Neuronal stem cell (in vitro differentiated cells): ENCODE measurements around the gene IFFO2.

Experiments used
- DNase-seq: peaks from one replicate; pipeline ENCODE4 v3.0.0-alpha.2; 2013; ENCODE audit warnings: low spot score
- H2AFZ ChIP-seq: one replicate; pipeline ENCODE4 v1.6.1; 2013; ENCODE audit warnings: mild to moderate bottlenecking, low read length, inconsistent platforms
- H2AK5ac ChIP-seq: 2 replicates; pipeline ENCODE4 v1.6.1; 2013; ENCODE audit warnings: low read depth, mild to moderate bottlenecking, inconsistent platforms, low read length, moderate library complexity, mixed read lengths
- H2BK120ac ChIP-seq: 2 replicates; pipeline ENCODE4 v1.6.1; 2013; ENCODE audit warnings: low read depth, mild to moderate bottlenecking, inconsistent platforms, low read length, moderate library complexity, mixed read lengths
- H2BK12ac ChIP-seq: one replicate; pipeline ENCODE4 v1.6.1; 2013; ENCODE audit warnings: low read length, inconsistent platforms
- H2BK15ac ChIP-seq: 2 replicates; pipeline ENCODE4 v1.6.1; 2013; ENCODE audit warnings: mild to moderate bottlenecking, low read length, inconsistent platforms, mixed read lengths
- H2BK5ac ChIP-seq: one replicate; pipeline ENCODE4 v1.6.1; 2013; ENCODE audit warnings: inconsistent platforms, mild to moderate bottlenecking, low read length, moderate library complexity
- H3K14ac ChIP-seq: one replicate; pipeline ENCODE4 v1.6.1; 2013; ENCODE audit warnings: low read length, inconsistent platforms
- H3K18ac ChIP-seq: 2 replicates; pipeline ENCODE4 v1.6.1; 2013; ENCODE audit warnings: low read length, inconsistent platforms
- H3K23ac ChIP-seq: 2 replicates; pipeline ENCODE4 v1.6.1; 2013; ENCODE audit warnings: low read depth, mild to moderate bottlenecking, mixed read lengths, low read length, inconsistent platforms; ENCODE audit not compliant: poor library complexity
- H3K27ac ChIP-seq: replicated peaks from 3 replicates; pipeline ENCODE4 v1.5.1; 2013; ENCODE audit warnings: low read length, inconsistent platforms
- H3K27me3 ChIP-seq, 3 experiments: 2 replicates each; pipeline ENCODE4 v1.6.1; 2013; ENCODE audit warnings: low read length in 3 of 3, mild to moderate bottlenecking in 2 of 3, inconsistent platforms in 1 of 3, low read depth in 1 of 3, mixed read lengths in 1 of 3, moderate library complexity in 1 of 3; ENCODE audit not compliant: control insufficient read depth in 3 of 3, insufficient read depth in 3 of 3
- H3K36me3 ChIP-seq, 2 donors: replicated peaks in 1 of 2; 2 replicates each; pipeline ENCODE4 v1.6.1; 2013; ENCODE audit warnings: low read length in 2 of 2; ENCODE audit not compliant: control insufficient read depth in 2 of 2, insufficient read depth in 2 of 2
- H3K4ac ChIP-seq: 2 replicates; pipeline ENCODE4 v1.6.1; 2013; ENCODE audit warnings: inconsistent platforms, mild to moderate bottlenecking, low read length, moderate library complexity
- H3K4me1 ChIP-seq, 2 donors: 1 replicate in 1 of 2; 2 replicates in 1 of 2; pipeline ENCODE4 v1.6.1; 2013; ENCODE audit warnings: low read length in 2 of 2, low read depth in 1 of 2; ENCODE audit not compliant: control insufficient read depth in 2 of 2, insufficient read depth in 1 of 2
- H3K4me2 ChIP-seq: one replicate; pipeline ENCODE4 v1.6.1; 2013; ENCODE audit warnings: mild to moderate bottlenecking, low read length, inconsistent platforms; ENCODE audit not compliant: insufficient read depth, poor library complexity, severe bottlenecking
- H3K4me3 ChIP-seq, 2 donors: 2 replicates each; pipeline ENCODE4 v1.5.1; 2013; ENCODE audit warnings: low read length in 2 of 2, mild to moderate bottlenecking in 2 of 2, inconsistent platforms in 1 of 2, moderate library complexity in 1 of 2
- H3K79me1 ChIP-seq: one replicate; pipeline ENCODE4 v1.6.1; 2013; ENCODE audit warnings: low read depth, mild to moderate bottlenecking, inconsistent platforms, low read length, moderate library complexity
- H3K9ac ChIP-seq: one replicate; pipeline ENCODE4 v1.6.1; 2013; ENCODE audit warnings: mild to moderate bottlenecking, low read depth, low read length, inconsistent platforms; ENCODE audit not compliant: poor library complexity
- H3K9me3 ChIP-seq, 2 donors: replicated peaks in 1 of 2; 2 replicates each; pipeline versions ENCODE3 to v1.6.1; 2013; ENCODE audit warnings: low read length in 2 of 2, mild to moderate bottlenecking in 2 of 2, inconsistent platforms in 1 of 2, low read depth in 1 of 2, mixed read lengths in 1 of 2, moderate library complexity in 1 of 2; ENCODE audit not compliant: control insufficient read depth in 2 of 2, insufficient read depth in 1 of 2
- H4K8ac ChIP-seq: one replicate; pipeline ENCODE4 v1.6.1; 2013; ENCODE audit warnings: low read depth, mild to moderate bottlenecking, inconsistent platforms, low read length, moderate library complexity
- H4K91ac ChIP-seq: one replicate; pipeline ENCODE4 v1.6.1; 2013; ENCODE audit warnings: low read length, low read depth, mild to moderate bottlenecking, inconsistent platforms; ENCODE audit not compliant: poor library complexity
- WGBS, 2 donors: extraction: QIAGEN DNeasy Blood & Tissue Kit; methylation state at CpG; one replicate each; pipeline ENCODE4 v1.1.7; 2013; ENCODE audit warnings: missing lambda C conversion rate in 2 of 2, mixed read lengths in 1 of 2; ENCODE audit not compliant: insufficient read length in 2 of 2, insufficient replicate concordance in 1 of 2; ENCODE audit errors: extremely low coverage in 2 of 2; 5-methylcytosine and 5-hydroxymethylcytosine counted together

Gene IFFO2

DNA sequence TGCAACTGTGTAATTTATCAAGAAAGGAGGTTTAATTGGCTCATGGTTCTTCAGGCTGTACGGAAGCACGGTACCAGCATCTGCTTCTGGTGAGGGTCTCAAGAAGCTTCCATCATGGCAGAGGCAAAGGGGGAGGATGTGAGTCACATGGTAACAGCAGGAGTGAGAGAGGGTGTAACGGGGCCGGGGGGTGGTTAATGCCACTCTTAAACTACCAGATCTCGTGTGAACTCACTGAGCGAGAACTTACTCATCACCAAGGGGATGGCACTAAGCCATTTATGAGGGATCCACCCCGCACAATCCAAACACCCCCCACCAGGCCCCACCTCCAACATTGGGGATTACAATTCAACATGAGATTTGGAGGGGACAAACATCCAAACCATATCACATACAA, 21.0 kb upstream of the IFFO2 start:
- Histone ChIP-seq H4K91ac (no peak overlapping the region), H4K8ac (no peak overlapping the region), H3K9ac (no peak overlapping the region), H3K4ac (no peak overlapping the region), H3K4me2 (no peak overlapping the region), H3K36me3 (no peaks in the 10 kb centered on the region), H2BK12ac (no peak overlapping the region), H3K18ac (no peak overlapping the region), H2BK5ac (no peak overlapping the region), H3K9me3 (peaks cover 0 to 2% of the 10 kb centered on the region in 2 donors), H3K23ac (no peak overlapping the region), H3K4me3 (no peak overlapping the region), H2BK120ac (no peak overlapping the region), H3K27ac (no peak overlapping the region), H3K79me1 (no peaks in the 10 kb centered on the region), H3K4me1 (no peaks in the 10 kb centered on the region), H3K14ac (no peak overlapping the region), H3K27me3 (peaks cover 0 to 24% (median 0%) of the 10 kb centered on the region in 3 experiments), H2AK5ac (no peak overlapping the region), H2BK15ac (no peak overlapping the region), H2AFZ (no peak overlapping the region)
- WGBS, 2 donors, result no CpG with 5 or more reads among the region's 7 CpGs
- no peak for DNase-seq

DNA sequence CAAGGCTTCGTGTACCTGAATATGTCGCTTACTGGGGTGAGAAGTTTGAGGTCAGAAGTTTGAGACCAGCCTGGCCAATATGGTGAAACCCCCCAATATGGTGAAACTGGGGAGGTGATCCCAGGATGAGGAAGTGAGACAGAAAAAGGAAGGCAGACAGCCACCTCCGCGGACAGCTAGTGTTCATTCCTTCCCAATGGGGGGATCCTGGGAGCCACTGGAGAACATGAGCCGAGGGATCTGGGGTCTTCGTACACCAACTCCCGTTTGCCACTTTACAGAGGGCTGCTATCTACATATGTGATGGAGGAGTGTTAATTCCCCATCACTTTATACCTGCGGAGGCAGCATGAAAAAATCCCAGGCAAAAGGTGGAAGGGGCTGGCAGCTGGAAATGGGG, 19.6 kb upstream of the IFFO2 start:
- no CpG with 5 or more reads among the region's 8 CpGs for WGBS, 2 donors
- DNase-seq, result no peak
- Histone ChIP-seq H4K91ac (no peak overlapping the region), H3K9me3 (no peaks in the 10 kb centered on the region), H4K8ac (no peak overlapping the region), H3K9ac (no peak overlapping the region), H3K27me3 (peaks cover 0 to 20% (median 0%) of the 10 kb centered on the region in 3 experiments), H3K4me2 (no peak overlapping the region), H2BK12ac (no peak overlapping the region), H3K4me1 (no peaks in the 10 kb centered on the region), H2BK5ac (no peak overlapping the region), H2BK120ac (no peak overlapping the region), H3K27ac (no peak overlapping the region), H3K14ac (no peak overlapping the region), H2AK5ac (no peak overlapping the region), H2BK15ac (no peak overlapping the region), H3K4me3 (no peak overlapping the region), H3K36me3 (no peaks in the 10 kb centered on the region), H2AFZ (no peak overlapping the region), H3K79me1 (no peaks in the 10 kb centered on the region), H3K23ac (no peak overlapping the region), H3K4ac (no peak overlapping the region), H3K18ac (no peak overlapping the region)

DNA sequence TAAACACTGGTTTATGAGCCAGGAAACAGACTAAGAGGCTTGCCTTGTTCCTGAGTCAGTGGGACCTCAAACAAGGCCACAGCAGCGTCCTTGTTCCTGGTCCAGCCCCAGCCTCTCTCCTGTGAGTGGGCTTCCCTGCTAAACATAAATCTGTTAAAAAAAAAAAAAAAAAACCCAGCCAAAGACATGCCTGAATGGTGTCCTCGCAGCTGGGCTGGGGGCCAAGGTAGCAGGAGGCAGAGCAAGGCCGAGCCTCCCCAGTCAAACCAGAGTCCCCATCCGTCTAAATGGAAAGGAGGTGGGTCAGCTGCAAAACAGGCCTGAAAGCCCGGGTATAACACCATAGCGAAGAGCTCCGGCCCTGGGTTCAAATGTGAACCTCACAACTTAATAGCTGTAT, 18.1 kb upstream of the IFFO2 start:
- Histone ChIP-seq H2BK15ac (no peak overlapping the region), H3K27ac (no peak overlapping the region), H2BK5ac (no peak overlapping the region), H3K27me3 (peaks cover 0 to 20% (median 0%) of the 10 kb centered on the region in 3 experiments), H3K4ac (no peak overlapping the region), H2BK12ac (no peak overlapping the region), H2BK120ac (no peak overlapping the region), H2AK5ac (no peak overlapping the region), H3K9ac (no peak overlapping the region), H3K4me1 (no peaks in the 10 kb centered on the region), H3K18ac (no peak overlapping the region), H3K36me3 (no peaks in the 10 kb centered on the region), H4K8ac (no peak overlapping the region), H3K4me3 (no peak overlapping the region), H3K4me2 (no peak overlapping the region), H3K9me3 (no peaks in the 10 kb centered on the region), H3K14ac (no peak overlapping the region), H3K23ac (no peak overlapping the region), H2AFZ (no peak overlapping the region), H3K79me1 (no peaks in the 10 kb centered on the region), H4K91ac (no peak overlapping the region)
- DNase-seq, result no peak
- no CpG with 5 or more reads among the region's 7 CpGs for WGBS, 2 donors

DNA sequence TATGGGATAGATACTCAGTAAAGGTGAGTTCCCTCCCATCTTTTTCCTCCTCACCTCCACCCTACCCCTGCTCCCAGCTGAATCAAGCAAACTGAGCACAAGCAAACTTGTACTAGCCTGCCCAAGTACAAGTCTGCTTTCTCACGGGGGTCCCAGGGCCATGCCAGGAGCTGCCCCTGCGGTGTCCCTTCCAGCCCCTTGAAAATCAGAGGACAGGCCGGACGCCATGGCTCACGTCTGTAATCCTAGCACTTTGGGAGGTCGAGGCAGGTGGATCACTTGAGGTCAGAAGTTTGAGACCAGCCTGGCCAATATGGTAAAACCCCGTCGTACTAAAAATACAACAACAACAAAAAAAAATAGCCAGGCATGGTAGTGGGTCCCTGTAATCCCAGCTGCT, 17.5 kb upstream of the IFFO2 start:
- Histone ChIP-seq H3K4me2 (no peak overlapping the region), H3K9ac (no peak overlapping the region), H2AK5ac (no peak overlapping the region), H2AFZ (no peak overlapping the region), H2BK5ac (no peak overlapping the region), H3K27me3 (peaks cover 0 to 20% (median 0%) of the 10 kb centered on the region in 3 experiments), H3K27ac (no peak overlapping the region), H2BK120ac (no peak overlapping the region), H3K23ac (no peak overlapping the region), H3K79me1 (no peaks in the 10 kb centered on the region), H3K4me1 (no peaks in the 10 kb centered on the region), H4K91ac (no peak overlapping the region), H2BK12ac (no peak overlapping the region), H4K8ac (no peak overlapping the region), H3K14ac (no peak overlapping the region), H3K4ac (no peak overlapping the region), H3K4me3 (no peak overlapping the region), H3K9me3 (no peaks in the 10 kb centered on the region), H3K36me3 (no peaks in the 10 kb centered on the region), H3K18ac (no peak overlapping the region), H2BK15ac (no peak overlapping the region)
- WGBS, 2 donors, result no CpG with 5 or more reads among the region's 8 CpGs
- no peak for DNase-seq
